Measurements from ENCODE around the gene NT5C1A.

DNA sequence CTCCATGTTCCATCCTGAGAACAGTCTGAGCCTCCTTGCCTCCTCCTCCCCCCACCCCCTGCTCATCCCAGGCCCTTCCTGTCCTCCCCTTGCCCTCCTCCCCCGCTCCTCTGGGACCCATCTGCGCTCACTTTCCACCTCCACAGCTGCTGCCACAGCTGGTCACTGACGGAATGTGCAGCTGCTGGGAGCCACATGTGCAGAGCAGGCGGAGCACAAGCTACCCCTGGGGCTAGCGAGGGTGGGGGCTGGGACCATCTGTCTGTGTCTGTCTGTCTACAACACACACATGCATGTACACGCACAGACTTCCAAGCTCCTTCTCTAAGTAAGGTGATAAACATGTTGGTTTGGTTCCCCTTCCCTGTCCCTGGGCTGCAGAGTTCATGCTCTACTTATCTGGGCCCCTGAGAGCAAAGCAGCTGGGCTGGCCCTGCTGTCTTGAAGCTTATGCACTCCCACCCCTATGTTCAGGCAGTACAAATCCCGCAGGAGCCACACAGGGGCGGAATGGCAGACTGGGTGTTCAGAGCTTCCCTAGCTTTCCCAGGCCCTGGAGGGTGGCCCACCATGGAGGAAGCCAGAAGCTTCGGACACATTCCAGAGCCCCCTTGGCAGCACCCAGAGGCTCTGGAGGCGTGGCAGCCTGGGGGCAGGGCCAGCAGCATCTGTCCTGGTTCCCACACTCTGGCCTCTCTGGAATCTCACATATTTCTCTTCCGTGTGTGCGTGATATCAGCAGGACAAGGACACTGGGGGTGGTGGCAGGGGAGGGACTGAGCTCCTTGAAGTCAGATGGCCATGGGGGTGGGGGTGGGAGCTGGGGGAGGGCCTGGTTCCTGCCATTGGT, 25.4 kb downstream of the NT5C1A start:
- TF ChIP-seq GATA3 (IDR thresholded peaks at IDR 0.05; ENCODE audit: low read depth, low read length) (no peak), GATA2 (IDR thresholded peaks at IDR 0.05; ENCODE audit: low read depth, low read length) (no peak)
